GM12872 (cell line): ENCODE measurements around the gene MINDY3.

ENCODE experiments used
- TF ChIP-seq, protein P1 (sequence below): IDR thresholded peaks from 3 replicates; pipeline ENCODE4 v1.5.1; 2011; ENCODE audit warnings: low read depth, mild to moderate bottlenecking, low read length, moderate library complexity; ENCODE audit not compliant: insufficient read depth

The MINDY3 gene

DNA sequence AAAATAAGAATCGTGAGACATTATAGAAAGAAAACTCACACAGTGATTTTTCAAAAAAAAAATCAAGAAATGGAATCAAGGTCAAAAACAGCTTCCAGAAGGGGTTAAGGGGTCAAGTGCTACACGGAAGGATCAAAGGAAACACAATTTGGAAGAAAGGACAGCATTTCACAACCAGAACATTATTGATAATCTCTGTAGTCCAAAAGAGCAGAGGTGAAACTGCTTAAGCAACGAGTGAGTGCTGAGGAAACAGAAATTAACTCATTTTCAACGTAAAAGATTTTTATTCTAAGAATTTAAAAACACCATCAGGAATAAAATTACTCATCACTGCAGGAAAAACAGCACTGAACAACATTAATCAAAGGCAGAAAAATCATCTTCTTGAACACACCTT, 23.5 kb downstream of the MINDY3 start:
- TF ChIP-seq, protein P1, sequence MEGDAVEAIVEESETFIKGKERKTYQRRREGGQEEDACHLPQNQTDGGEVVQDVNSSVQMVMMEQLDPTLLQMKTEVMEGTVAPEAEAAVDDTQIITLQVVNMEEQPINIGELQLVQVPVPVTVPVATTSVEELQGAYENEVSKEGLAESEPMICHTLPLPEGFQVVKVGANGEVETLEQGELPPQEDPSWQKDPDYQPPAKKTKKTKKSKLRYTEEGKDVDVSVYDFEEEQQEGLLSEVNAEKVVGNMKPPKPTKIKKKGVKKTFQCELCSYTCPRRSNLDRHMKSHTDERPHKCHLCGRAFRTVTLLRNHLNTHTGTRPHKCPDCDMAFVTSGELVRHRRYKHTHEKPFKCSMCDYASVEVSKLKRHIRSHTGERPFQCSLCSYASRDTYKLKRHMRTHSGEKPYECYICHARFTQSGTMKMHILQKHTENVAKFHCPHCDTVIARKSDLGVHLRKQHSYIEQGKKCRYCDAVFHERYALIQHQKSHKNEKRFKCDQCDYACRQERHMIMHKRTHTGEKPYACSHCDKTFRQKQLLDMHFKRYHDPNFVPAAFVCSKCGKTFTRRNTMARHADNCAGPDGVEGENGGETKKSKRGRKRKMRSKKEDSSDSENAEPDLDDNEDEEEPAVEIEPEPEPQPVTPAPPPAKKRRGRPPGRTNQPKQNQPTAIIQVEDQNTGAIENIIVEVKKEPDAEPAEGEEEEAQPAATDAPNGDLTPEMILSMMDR: no peak

DNA sequence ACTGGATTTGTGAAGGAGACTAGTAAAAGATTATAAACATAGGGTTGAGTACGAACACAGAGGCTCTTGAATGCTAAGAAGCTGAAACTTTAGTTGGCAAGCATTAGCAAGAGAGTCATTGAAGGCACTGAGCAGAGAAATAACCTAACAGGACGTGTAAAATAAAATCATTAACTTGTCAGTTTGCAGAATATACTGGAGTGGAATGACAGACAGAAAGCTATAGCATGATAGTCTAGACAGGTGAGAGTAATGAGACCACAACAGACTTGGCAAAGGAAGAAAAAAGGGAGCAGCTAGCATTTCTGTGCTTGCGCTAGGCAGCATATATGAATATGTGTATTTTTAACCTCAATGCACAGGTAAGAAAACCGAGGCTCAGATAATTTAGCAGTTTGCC, 30.8 kb downstream of the MINDY3 start:
- TF ChIP-seq, protein P1: no peak

DNA sequence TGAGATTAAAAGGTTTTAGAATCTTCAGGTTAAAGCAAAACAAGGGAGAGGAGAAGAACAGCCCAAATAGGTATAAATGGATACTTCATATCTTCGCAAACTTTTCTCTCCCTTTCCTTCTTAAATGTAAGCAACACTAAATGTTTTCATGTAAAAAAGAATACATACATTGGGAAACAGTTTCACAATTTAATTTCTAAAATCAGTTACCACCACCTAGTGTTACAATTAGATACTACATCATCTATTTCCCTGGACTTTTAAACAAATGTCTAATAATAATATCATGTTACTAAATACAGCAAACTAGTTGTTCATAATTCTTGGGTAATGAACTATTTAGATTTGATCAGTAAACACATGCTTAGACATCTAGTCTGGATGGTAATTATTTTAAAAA, 35.8 kb downstream of the MINDY3 start:
- TF ChIP-seq, protein P1: peak; percentile 26; the same call in 1 of the 3 replicates

DNA sequence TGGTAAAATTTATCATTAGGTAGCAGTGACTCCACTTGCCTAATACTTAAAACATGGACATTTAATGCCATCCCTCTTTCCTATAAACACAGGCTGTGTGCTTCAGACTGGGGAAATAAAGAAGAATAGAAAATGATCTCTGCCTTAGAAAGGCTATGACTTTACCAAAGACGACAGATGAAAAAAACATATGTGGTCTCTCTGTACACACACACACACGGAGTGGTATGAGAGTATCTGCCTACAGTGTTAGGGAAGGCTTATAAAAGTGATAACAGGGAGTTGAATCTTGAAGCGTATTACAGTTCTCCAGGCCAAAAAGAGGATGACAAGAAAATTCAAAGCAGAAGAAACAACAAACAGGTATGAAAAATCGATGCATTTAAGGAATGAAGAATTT, 38.2 kb downstream of the MINDY3 start:
- TF ChIP-seq, protein P1: no peak

DNA sequence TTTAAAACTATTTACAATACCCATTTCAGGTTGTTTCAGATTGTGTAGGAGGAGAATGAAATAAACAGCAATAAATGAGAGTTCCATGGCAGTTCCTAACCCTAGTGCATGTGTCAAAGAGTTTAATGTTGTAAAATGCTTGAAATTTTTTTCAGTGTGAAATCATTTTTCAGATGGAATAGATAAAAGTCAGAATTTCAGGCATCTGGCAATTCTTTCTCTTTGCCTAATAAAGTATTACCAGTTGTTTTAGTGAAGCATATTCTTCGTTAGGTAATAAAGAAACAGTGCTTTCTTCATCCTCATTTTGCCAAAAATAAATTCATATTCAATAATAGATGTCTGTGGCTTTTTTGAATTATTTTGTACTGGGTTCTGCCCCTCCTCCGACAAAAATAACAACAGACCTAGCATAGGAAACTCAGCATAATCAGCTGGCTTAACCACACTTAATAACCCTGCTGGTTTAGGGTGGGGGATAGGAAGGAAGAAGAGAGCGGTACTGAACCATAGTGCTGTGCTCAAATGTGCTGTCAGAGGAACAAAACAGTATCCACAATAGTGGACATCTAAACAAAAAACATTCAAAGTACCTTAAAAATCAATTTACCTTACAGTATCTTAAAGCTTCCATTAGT, 39.1 kb downstream of the MINDY3 start:
- TF ChIP-seq, protein P1: no peak

DNA sequence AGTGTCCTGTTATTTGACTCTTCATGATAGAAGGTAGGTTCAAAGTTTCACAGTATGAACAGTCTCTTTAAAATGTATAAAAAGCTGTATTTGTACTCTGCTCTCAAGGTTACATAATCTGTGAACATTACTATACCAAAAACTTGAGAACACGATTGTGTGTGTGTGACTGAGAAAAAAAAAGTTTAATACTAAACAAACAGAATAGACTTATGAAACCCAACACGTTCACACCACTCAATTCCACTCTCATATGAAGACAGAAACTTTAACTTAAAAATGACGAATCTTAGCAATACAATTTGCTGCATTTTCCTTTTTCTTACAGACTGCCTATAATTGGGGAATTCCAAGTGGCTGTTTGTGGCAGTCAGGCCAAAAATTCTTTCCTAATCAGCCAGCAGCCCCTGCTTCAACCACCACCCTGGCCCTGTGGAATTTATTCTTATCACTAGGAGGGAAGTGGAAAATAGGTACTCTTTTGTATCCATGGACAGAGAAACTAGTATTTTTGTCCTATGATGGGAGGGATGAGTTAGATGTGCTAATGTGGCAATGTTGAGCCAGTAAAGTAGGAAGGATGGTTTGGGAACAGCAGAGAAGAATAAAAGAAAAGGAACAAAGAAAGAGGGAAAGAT, 42.8 kb downstream of the MINDY3 start:
- TF ChIP-seq, protein P1: no peak

DNA sequence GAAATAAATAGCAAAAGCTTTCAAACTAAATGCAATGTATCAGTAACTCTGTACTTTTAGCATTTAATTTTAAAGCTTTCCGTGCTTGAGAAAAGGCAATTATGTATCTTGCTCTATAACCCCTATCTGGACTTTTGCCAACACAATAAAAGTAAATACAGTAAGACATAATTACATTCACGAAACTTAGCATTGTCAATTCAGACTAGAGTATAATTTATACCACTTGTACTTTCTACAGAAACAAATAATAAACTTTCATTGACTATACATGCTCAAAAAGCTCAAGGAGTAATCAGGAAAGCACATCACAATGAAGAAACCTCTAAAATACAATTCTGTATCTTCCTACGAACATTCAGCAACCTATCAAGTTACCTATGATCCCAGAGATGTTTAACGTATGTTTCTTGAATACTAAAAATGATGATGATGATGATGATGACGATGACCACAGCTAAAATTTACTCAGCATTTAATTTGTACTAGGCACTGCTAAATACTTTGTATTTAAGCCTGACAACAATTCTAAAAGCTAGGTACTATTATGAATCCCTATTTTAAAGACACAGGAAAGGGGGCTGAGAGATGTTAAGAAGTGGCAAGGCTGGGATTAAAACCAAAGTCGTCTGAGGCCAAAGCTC, 44.9 kb downstream of the MINDY3 start:
- TF ChIP-seq, protein P1: no peak
